A549 (cell line): ENCODE measurements around the gene KCNQ1. TPM values are rescaled to one million over a fixed set of nuclear protein-coding genes. Genes with fewer than 3 reads are reported as not detected.

Source experiments
- ATAC-seq, 2 experiments: fragments of 200-7000 bp in 1 of 2; fragments of >200 bp in 1 of 2; cut with Nextera tagmentation in 1 of 2; cut with Tn5 transposase in 1 of 2; 3 replicates each; pipeline versions ENCODE4 v1.8.0 to v1.9.1; 2018 to 2020; ENCODE audit warnings: mild to moderate bottlenecking in 1 of 2, moderate library complexity in 1 of 2
- CTCF ChIA-PET: fragments of 300-600 bp; sonication (Branson Sonifier 250); formaldehyde crosslinking; extraction: SDS; loops from one replicate; lab custom pipeline; 2021; ENCODE audit warnings: antibody characterized with exemption, inconsistent platforms; lab: Yijun Ruan, JAX
- POLR2A ChIA-PET: fragments of 350-600 bp; formaldehyde crosslinking; extraction: SDS; loops from one replicate; lab custom pipeline; 2021; ENCODE audit warnings: antibody characterized with exemption, inconsistent platforms; lab: Yijun Ruan, JAX
- DNase-seq, 2 experiments: peaks; one replicate each; pipeline versions ENCODE4 v3.0.0 to v3.0.0-alpha.2; 2011 to 2016; ENCODE audit warnings: low read depth in 1 of 2, low spot score in 1 of 2
- FAIRE-seq: peaks from 2 replicates; lab custom pipeline; 2011; peaks lifted over from hg19 to GRCh38; lab: Jason Lieb, UNC
- H3K27ac ChIP-seq, 2 experiments: fragments of >200 bp; sonication (Bioruptor Twin); formaldehyde crosslinking; 3 replicates each; pipeline ENCODE4 v1.5.1; 2016 to 2017
- H3K4me1 ChIP-seq: fragments of >200 bp; sonication (Bioruptor Twin); formaldehyde crosslinking; 3 replicates; pipeline ENCODE4 v1.6.1; 2016
- H3K4me2 ChIP-seq: fragments of >200 bp; sonication (Bioruptor Twin); formaldehyde crosslinking; 3 replicates; pipeline ENCODE4 v1.6.1; 2016
- H3K4me3 ChIP-seq: fragments of >200 bp; sonication (Bioruptor Twin); formaldehyde crosslinking; 3 replicates; pipeline ENCODE4 v1.5.1; 2016
- H3K9me3 ChIP-seq: fragments of >200 bp; sonication (Bioruptor Twin); formaldehyde crosslinking; 3 replicates; pipeline ENCODE4 v1.6.1; 2016
- CHD2 ChIP-seq: fragments of 150-350 bp; IDR thresholded peaks from 2 replicates; pipeline ENCODE4 v1.6.1; 2014; ENCODE audit warnings: low read length; ENCODE audit not compliant: partially characterized antibody
- CHD4 ChIP-seq: fragments of 200-600 bp; sonication (generic); IDR thresholded peaks from 2 replicates; pipeline ENCODE4 v1.6.1; 2016; ENCODE audit warnings: antibody characterized with exemption, mild to moderate bottlenecking, borderline replicate concordance
- FOSB ChIP-seq: fragments of 250-450 bp; sonication (Bioruptor Pico); IDR thresholded peaks from 2 replicates; pipeline ENCODE4 v1.5.0; 2020; ENCODE audit warnings: mild to moderate bottlenecking, moderate library complexity
- FOXS1 ChIP-seq: fragments of 250-450 bp; sonication (Bioruptor Pico); IDR thresholded peaks from 2 replicates; pipeline ENCODE4 v1.5.0; 2020; ENCODE audit warnings: mild to moderate bottlenecking, moderate library complexity
- HDAC2 ChIP-seq: fragments of 200-600 bp; sonication (generic); IDR thresholded peaks from 2 replicates; pipeline ENCODE4 v1.6.1; 2016
- JUNB ChIP-seq: fragments of >200 bp; sonication (Bioruptor Twin); formaldehyde crosslinking; IDR thresholded peaks from 2 replicates; pipeline ENCODE4 v1.6.1; 2016
- NR3C1 ChIP-seq: fragments of >200 bp; sonication (Bioruptor Twin); formaldehyde crosslinking; IDR thresholded peaks from 3 replicates; pipeline ENCODE4 v1.6.1; 2017
- PHF8 ChIP-seq: fragments of 200-600 bp; sonication (generic); IDR thresholded peaks from 2 replicates; pipeline ENCODE4 v1.6.1; 2016; ENCODE audit warnings: low read depth, mild to moderate bottlenecking, antibody characterized with exemption, moderate library complexity, borderline replicate concordance
- POLR2A ChIP-seq: IDR thresholded peaks from 2 replicates; pipeline ENCODE4 v1.6.1; 2012; ENCODE audit warnings: mild to moderate bottlenecking, low read length
- POLR2AphosphoS2 ChIP-seq: conservative IDR thresholded peaks from 2 replicates; pipeline ENCODE4 v1.6.1; 2012; ENCODE audit warnings: low read length, improper control_type of control experiment, inconsistent platforms
- RAD21 ChIP-seq, 2 experiments: fragments of >200 bp in 1 of 2; sonication (Bioruptor Twin) in 1 of 2; formaldehyde crosslinking in 1 of 2; IDR thresholded peaks in 1 of 2; conservative IDR thresholded peaks in 1 of 2; 2 replicates in 1 of 2; 3 replicates in 1 of 2; pipeline ENCODE4 v1.6.1; 2012 to 2018; ENCODE audit warnings: inconsistent platforms in 1 of 2
- RNF2 ChIP-seq: fragments of 200-600 bp; sonication (generic); IDR thresholded peaks from 2 replicates; pipeline ENCODE4 v1.6.1; 2016; ENCODE audit warnings: low read depth, mild to moderate bottlenecking, antibody characterized with exemption, moderate library complexity, borderline replicate concordance
- SMC3 ChIP-seq: fragments of >200 bp; sonication (Bioruptor Twin); formaldehyde crosslinking; IDR thresholded peaks from 3 replicates; pipeline ENCODE4 v1.6.1; 2018; ENCODE audit warnings: inconsistent platforms
- WGBS: methylation state at CpG from one replicate; pipeline ENCODE4 v1.1.6; 2017; ENCODE audit errors: missing lambda C conversion rate; 5-methylcytosine and 5-hydroxymethylcytosine counted together
- polyA plus RNA-seq, 4 experiments: library from polyadenylated mRNA; depleted of rRNA in 3 of 4; stranded (reverse); fragments of >200 nt; fragmentation: RNase III in 1 of 4; extraction: RNeasy Plus Mini Kit Qiagen cat#74134 plus additional on column Dnase treatment in 1 of 4; gene quantifications; 2 replicates in 3 of 4; 3 replicates in 1 of 4; pipeline ENCODE4 v1.2.3, GENCODE V29; 2011 to 2017
- TF ChIP-seq, protein P1 (sequence below): fragments of 150-350 bp; IDR thresholded peaks from 2 replicates; pipeline ENCODE4 v1.6.1; 2014; ENCODE audit warnings: low read depth, mild to moderate bottlenecking, low read length
- TF ChIP-seq, protein P2 (sequence below): IDR thresholded peaks from 2 replicates; pipeline ENCODE4 v1.6.1; 2012
- TF ChIP-seq, protein P3 (sequence below): fragments of 250-450 bp; sonication (Bioruptor Pico); IDR thresholded peaks from 2 replicates; pipeline ENCODE4 v1.5.0; 2020; ENCODE audit warnings: low read depth, mild to moderate bottlenecking, moderate library complexity
- TF ChIP-seq, protein P4 (sequence below): fragments of 250-450 bp; sonication (Bioruptor Pico); IDR thresholded peaks from 2 replicates; pipeline ENCODE4 v1.5.0; 2021; ENCODE audit warnings: mild to moderate bottlenecking, moderate library complexity, borderline replicate concordance
- TF ChIP-seq, protein P5 (sequence below): fragments of >200 bp; sonication (Bioruptor Twin); formaldehyde crosslinking; IDR thresholded peaks from 2 replicates; pipeline ENCODE4 v1.6.1; 2016
- TF ChIP-seq, protein P6 (sequence below): fragments of >200 bp; sonication (Bioruptor Twin); formaldehyde crosslinking; IDR thresholded peaks from 3 replicates; pipeline ENCODE4 v1.6.1; 2016

Gene KCNQ1
- polyA plus RNA-seq, 2 of the 4 experiments (the other 2 are of a cell fraction), result 0.14 to 0.17 TPM

DNA sequence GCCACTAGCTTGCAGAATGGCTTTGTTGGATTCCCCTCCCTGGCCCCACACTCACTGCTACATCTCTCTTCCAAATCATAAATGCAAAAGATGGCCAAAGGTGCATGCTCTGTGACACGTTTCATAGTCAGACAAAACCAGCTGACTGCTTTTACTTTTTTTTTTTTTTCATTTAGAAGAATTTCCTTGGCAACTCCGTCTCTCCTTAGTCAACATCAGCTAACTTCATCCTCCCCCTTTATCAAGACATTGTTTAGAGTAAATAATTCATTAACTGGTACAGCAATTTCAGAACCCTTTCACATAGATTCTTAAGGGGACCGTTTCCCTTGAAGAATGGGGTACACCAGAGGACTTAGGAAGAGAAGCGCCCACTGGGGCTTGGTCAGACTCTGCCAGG is 239.0 kb downstream of the KCNQ1 start:
- no peak overlapping the region for H3K4me2 ChIP-seq
- ChIA-PET CTCF (interaction anchor here (1.3 kb wide), 1 partner anchor 9 kb away, joined by 4 read pairs; no protein-coding TSS in a partner anchor), POLR2A (interaction anchor here (0.7 kb wide), 1 partner anchor 16 kb away, joined by 3 read pairs; the partner anchor contains the start of gene KCNQ1OT1)
- DNase-seq, result no peak
- no peak for FAIRE-seq
- no peaks in the 10 kb centered on the region for H3K4me1 ChIP-seq
- H3K9me3 ChIP-seq, result no peaks in the 10 kb centered on the region
- no peak overlapping the region for H3K4me3 ChIP-seq
- 79% methylated on average over 4 of the region's 4 CpGs for WGBS
- no peak overlapping the region for H3K27ac ChIP-seq
- TF ChIP-seq SMC3, result no peak
- TF ChIP-seq, protein P1, sequence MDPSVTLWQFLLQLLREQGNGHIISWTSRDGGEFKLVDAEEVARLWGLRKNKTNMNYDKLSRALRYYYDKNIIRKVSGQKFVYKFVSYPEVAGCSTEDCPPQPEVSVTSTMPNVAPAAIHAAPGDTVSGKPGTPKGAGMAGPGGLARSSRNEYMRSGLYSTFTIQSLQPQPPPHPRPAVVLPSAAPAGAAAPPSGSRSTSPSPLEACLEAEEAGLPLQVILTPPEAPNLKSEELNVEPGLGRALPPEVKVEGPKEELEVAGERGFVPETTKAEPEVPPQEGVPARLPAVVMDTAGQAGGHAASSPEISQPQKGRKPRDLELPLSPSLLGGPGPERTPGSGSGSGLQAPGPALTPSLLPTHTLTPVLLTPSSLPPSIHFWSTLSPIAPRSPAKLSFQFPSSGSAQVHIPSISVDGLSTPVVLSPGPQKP, result no peak
- TF ChIP-seq NR3C1, result no peak
- TF ChIP-seq RAD21 (conservative IDR thresholded peaks at IDR 0.05 in 1 of 2, IDR thresholded peaks at IDR 0.05 in 1 of 2), result no peak
- ATAC-seq, result no peak

DNA sequence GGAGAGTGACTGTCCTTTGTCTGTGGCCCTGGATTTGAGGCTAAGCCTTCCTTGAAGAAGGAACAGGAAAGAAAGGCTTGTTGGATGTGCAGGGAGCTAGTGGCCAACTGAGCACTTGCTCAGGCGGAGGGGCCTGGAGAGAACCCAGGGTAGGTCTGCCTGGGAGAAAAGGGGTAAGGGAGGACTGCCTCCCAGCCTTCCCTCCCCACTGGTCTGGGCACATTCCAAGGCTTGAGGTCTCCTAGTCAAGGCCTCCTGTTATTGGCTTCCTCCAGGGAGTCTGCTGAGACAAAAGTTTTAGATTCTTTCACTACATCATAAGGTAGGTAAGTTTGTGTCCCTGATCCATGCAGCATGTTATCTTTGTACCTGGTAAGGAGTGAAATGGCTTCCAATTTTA is 239.8 kb downstream of the KCNQ1 start:
- FAIRE-seq (no peak), DNase-seq (no peak), ATAC-seq (no peak)
- ChIA-PET POLR2A (no interaction called here), CTCF (no interaction called here)
- Histone ChIP-seq H3K27ac (no peak overlapping the region), H3K4me2 (no peak overlapping the region), H3K4me1 (no peaks in the 10 kb centered on the region), H3K4me3 (no peak overlapping the region), H3K9me3 (no peaks in the 10 kb centered on the region)
- TF ChIP-seq, protein P2, sequence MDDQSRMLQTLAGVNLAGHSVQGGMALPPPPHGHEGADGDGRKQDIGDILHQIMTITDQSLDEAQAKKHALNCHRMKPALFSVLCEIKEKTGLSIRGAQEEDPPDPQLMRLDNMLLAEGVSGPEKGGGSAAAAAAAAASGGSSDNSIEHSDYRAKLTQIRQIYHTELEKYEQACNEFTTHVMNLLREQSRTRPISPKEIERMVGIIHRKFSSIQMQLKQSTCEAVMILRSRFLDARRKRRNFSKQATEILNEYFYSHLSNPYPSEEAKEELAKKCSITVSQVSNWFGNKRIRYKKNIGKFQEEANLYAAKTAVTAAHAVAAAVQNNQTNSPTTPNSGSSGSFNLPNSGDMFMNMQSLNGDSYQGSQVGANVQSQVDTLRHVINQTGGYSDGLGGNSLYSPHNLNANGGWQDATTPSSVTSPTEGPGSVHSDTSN, result no peak
- TF ChIP-seq, protein P3, sequence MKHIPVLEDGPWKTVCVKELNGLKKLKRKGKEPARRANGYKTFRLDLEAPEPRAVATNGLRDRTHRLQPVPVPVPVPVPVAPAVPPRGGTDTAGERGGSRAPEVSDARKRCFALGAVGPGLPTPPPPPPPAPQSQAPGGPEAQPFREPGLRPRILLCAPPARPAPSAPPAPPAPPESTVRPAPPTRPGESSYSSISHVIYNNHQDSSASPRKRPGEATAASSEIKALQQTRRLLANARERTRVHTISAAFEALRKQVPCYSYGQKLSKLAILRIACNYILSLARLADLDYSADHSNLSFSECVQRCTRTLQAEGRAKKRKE, result no peak
- no peak for TF ChIP-seq PHF8
- TF ChIP-seq, protein P4, sequence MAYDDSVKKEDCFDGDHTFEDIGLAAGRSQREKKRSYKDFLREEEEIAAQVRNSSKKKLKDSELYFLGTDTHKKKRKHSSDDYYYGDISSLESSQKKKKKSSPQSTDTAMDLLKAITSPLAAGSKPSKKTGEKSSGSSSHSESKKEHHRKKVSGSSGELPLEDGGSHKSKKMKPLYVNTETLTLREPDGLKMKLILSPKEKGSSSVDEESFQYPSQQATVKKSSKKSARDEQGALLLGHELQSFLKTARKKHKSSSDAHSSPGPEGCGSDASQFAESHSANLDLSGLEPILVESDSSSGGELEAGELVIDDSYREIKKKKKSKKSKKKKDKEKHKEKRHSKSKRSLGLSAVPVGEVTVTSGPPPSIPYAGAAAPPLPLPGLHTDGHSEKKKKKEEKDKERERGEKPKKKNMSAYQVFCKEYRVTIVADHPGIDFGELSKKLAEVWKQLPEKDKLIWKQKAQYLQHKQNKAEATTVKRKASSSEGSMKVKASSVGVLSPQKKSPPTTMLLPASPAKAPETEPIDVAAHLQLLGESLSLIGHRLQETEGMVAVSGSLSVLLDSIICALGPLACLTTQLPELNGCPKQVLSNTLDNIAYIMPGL (CRISPR knock-in tag), result no peak
- no peak for TF ChIP-seq FOXS1 (CRISPR knock-in tag)
- TF ChIP-seq, protein P5, sequence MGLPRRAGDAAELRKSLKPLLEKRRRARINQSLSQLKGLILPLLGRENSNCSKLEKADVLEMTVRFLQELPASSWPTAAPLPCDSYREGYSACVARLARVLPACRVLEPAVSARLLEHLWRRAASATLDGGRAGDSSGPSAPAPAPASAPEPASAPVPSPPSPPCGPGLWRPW, result no peak
- no peak for TF ChIP-seq RAD21 (conservative IDR thresholded peaks at IDR 0.05 in 1 of 2, IDR thresholded peaks at IDR 0.05 in 1 of 2)
- no peak for TF ChIP-seq FOSB (CRISPR knock-in tag)
- no peak for TF ChIP-seq CHD2
- no peak for TF ChIP-seq POLR2A
- no peak for TF ChIP-seq RNF2
- TF ChIP-seq CHD4, result no peak
- TF ChIP-seq, protein P6, sequence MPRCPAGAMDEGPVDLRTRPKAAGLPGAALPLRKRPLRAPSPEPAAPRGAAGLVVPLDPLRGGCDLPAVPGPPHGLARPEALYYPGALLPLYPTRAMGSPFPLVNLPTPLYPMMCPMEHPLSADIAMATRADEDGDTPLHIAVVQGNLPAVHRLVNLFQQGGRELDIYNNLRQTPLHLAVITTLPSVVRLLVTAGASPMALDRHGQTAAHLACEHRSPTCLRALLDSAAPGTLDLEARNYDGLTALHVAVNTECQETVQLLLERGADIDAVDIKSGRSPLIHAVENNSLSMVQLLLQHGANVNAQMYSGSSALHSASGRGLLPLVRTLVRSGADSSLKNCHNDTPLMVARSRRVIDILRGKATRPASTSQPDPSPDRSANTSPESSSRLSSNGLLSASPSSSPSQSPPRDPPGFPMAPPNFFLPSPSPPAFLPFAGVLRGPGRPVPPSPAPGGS, result no peak
- no peak for TF ChIP-seq HDAC2
- no peak for TF ChIP-seq POLR2AphosphoS2
- no peak for TF ChIP-seq JUNB
- 90% methylated on average over 1 of the region's 1 CpG for WGBS
